Endometrial microvascular endothelial cells (primary cell): ENCODE results near the gene MANSC1. TPM values are rescaled to one million over a fixed set of nuclear protein-coding genes. Genes with fewer than 3 reads are reported as not detected.

Source experiments
- in situ Hi-C: cut with HindIII; loops from 2 replicates; pipeline ENCODE4 v1.10.0; 2017; ENCODE audit warnings: low sequenced_read_pairs, low pct_unique_long_range_greater_than_20kb; ENCODE audit errors: inconsistent ontology term
- total RNA-seq: library from RNA; depleted of rRNA; stranded (reverse); fragments of >200 nt; gene quantifications from one replicate; pipeline ENCODE4 v1.2.3, GENCODE V29; 2015; ENCODE audit errors: inconsistent ontology term

The MANSC1 gene
- total RNA-seq, 1 donor from 2014 or later, result 42.2 TPM

DNA sequence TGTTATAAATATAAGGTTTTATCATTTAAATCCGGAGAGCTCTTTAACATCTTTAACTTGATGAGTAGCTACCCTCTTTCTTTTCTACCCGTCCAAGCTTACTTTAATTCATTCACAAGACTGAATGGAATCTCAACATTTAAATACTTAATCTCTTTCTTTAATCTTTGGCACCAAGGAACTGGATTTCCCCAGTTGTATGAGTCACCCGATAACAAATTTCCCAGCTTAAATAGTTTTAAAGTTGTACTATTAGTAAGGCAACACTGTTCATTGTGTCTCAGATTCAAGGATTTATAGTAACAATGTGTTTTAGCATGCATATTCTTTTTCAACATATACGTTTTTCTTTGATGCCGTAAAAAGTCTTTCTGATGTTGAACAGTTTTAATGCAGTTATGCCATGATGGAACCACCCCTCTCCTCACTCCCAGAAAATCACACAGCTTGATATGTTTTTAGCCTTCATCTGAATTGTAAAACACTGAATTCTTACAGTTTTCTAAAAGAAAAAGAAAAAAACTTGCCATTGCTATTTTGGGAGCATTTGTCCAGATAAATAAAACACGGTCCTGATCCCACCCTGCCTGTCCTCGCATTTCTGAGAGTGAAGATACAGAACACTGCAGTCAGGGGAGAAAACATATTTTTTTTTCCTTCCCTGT is 67.1 kb downstream of the MANSC1 start:
- in situ Hi-C loops, result no loop called here

GRCh38 chr12:12282202-12282601 is 67.8 kb downstream of the MANSC1 start:
- in situ Hi-C loops, result no loop called here

DNA sequence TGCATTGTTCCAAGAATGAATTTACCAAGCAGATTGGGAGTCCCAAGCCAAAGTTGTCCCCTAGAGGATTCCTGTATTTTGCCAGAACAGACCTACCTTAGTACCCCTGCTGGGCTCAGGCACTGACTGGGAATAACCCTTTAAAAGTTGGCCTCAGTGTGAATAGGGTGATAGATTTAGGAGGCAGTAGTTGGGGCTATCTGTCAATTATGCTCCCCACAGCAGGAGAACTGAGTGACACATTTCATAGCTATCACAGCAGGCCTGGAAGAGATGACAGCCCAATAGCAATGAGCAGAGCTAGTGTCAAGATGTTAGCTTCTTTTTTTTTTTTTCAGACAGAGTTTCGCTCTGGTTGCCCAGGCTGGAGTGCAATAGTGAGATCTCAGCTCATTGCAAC is 68.9 kb downstream of the MANSC1 start:
- in situ Hi-C loops, result no loop called here

DNA sequence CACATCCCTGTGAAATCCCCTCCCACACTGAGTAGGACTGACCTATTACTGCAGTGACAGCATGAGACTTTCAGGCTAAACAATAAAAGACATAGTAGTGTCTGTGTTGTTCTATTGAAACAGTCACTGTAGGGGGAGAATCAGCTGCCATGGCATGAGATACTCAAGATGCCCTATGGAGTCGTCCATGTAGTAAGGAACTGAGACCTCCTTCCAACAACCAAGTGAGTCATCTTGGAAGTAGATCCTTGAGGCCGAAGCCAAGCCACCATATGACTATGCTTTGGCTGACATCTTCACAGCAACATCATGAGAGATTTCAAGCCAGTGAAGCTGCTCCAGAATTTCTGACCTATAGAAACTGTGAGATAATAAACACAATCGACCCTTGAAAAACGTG is 71.1 kb downstream of the MANSC1 start:
- in situ Hi-C loops, result no loop called here

Other genes starting within 250 kb of the MANSC1 start
- 10.7 TPM for gene LRP6, start 83.2 kb downstream of the MANSC1 start, total RNA-seq
- 11.3 TPM for gene BORCS5, start 6.8 kb upstream of the MANSC1 start, total RNA-seq
- gene DUSP16, start 212.6 kb upstream of the MANSC1 start, total RNA-seq, result 11.2 TPM